Naive B cell (primary cell): ENCODE measurements around the gene FOXO3. TPM values are rescaled to one million over a fixed set of nuclear protein-coding genes. Genes with fewer than 3 reads are reported as not detected.
A peak's percentile ranks its signal among the peaks of the same experiment; 100 is the strongest.

Source experiments
- ATAC-seq, 2 donors: fragments of 150-1000 bp; cut with Tn5 transposase; 2 replicates each; pipeline ENCODE4 v1.10.0; 2021; ENCODE audit warnings: low read depth in 2 of 2, mild to moderate bottlenecking in 2 of 2, moderate library complexity in 2 of 2
- DNase-seq: peaks from one replicate; pipeline ENCODE4 v3.0.0; 2022
- H3K27ac Mint-ChIP-seq, 6 donors: one replicate each; pipeline ENCODE4 v1.8.0; 2020 to 2022; ENCODE audit warnings: mild to moderate bottlenecking in 6 of 6, mixed read lengths in 6 of 6, moderate library complexity in 5 of 6, inconsistent platforms in 2 of 6
- H3K27me3 Mint-ChIP-seq, 3 donors: one replicate each; pipeline ENCODE4 v1.8.0; 2021 to 2022; ENCODE audit warnings: mixed read lengths in 3 of 3, mild to moderate bottlenecking in 1 of 3
- H3K36me3 Mint-ChIP-seq, 2 donors: one replicate each; pipeline ENCODE4 v1.8.0; 2020 to 2022; ENCODE audit warnings: mixed read lengths in 2 of 2, inconsistent platforms in 1 of 2, mild to moderate bottlenecking in 1 of 2
- H3K4me1 Mint-ChIP-seq, 3 donors: one replicate each; pipeline ENCODE4 v1.8.0; 2020 to 2022; ENCODE audit warnings: mixed read lengths in 3 of 3, inconsistent platforms in 1 of 3, mild to moderate bottlenecking in 1 of 3, moderate library complexity in 1 of 3
- H3K4me3 Mint-ChIP-seq, 8 donors: one replicate each; pipeline ENCODE4 v1.8.0; 2020 to 2022; ENCODE audit warnings: mild to moderate bottlenecking in 8 of 8, mixed read lengths in 8 of 8, moderate library complexity in 8 of 8, inconsistent platforms in 2 of 8
- H3K9me3 Mint-ChIP-seq, 7 donors: one replicate each; pipeline ENCODE4 v1.8.0; 2020 to 2022; ENCODE audit warnings: mixed read lengths in 7 of 7, mild to moderate bottlenecking in 5 of 7, inconsistent platforms in 2 of 7, moderate library complexity in 1 of 7
- polyA plus RNA-seq, 6 donors: library from polyadenylated mRNA; unstranded; fragments of 300-500 nt; fragmentation: Illumina TruSeq; gene quantifications; one replicate each; pipeline ENCODE4 v1.2.3, GENCODE V29; 2021; ENCODE audit warnings: low read depth in 6 of 6

Gene FOXO3
- polyA plus RNA-seq, 6 donors from 2014 or later = 9.9 to 25.6 (median 13.6) TPM

GRCh38 chr6:108584323-108584722, 23.6 kb downstream of the FOXO3 start:
- H3K4me3 Mint-ChIP-seq = no peak overlapping the region
- peaks cover 35 to 58% (median 55%) of the 10 kb centered on the region in 3 donors for H3K4me1 Mint-ChIP-seq
- no peaks in the 10 kb centered on the region for H3K9me3 Mint-ChIP-seq
- H3K27me3 Mint-ChIP-seq = no peaks in the 10 kb centered on the region
- no peaks in the 10 kb centered on the region for H3K36me3 Mint-ChIP-seq
- no peak for DNase-seq
- no peak for ATAC-seq
- no peak overlapping the region for H3K27ac Mint-ChIP-seq

GRCh38 chr6:108585359-108585758, 24.6 kb downstream of the FOXO3 start:
- Mint-ChIP-seq H3K36me3 (no peaks in the 10 kb centered on the region), H3K4me3 (no peak overlapping the region), H3K27ac (no peak overlapping the region), H3K4me1 (peaks cover 42 to 65% (median 59%) of the 10 kb centered on the region in 3 donors), H3K9me3 (no peaks in the 10 kb centered on the region), H3K27me3 (no peaks in the 10 kb centered on the region)
- DNase-seq (no peak), ATAC-seq (no peak)

GRCh38 chr6:108585921-108586536, 25.3 kb downstream of the FOXO3 start:
- H3K27me3 Mint-ChIP-seq = no peaks in the 10 kb centered on the region
- no peaks in the 10 kb centered on the region for H3K9me3 Mint-ChIP-seq
- H3K4me3 Mint-ChIP-seq = no peak overlapping the region
- no peak for ATAC-seq
- no peak for DNase-seq
- peak overlapping the region in 3 of 6 donors; percentile 15 to 58 (median 28) for H3K27ac Mint-ChIP-seq
- H3K4me1 Mint-ChIP-seq = peaks cover 40 to 66% (median 58%) of the 10 kb centered on the region in 3 donors
- no peaks in the 10 kb centered on the region for H3K36me3 Mint-ChIP-seq

- H3K27me3 Mint-ChIP-seq = no peaks in the 10 kb centered on the region
- H3K4me3 Mint-ChIP-seq = no peak overlapping the region
- no peaks in the 10 kb centered on the region for H3K36me3 Mint-ChIP-seq
- H3K4me1 Mint-ChIP-seq = peaks cover 47 to 68% (median 65%) of the 10 kb centered on the region in 3 donors
- ATAC-seq (no peak), DNase-seq (no peak)
- peak overlapping the region in 2 of 6 donors; percentile 52 to 73 for H3K27ac Mint-ChIP-seq
- no peaks in the 10 kb centered on the region for H3K9me3 Mint-ChIP-seq
These were observed 26.7 kb downstream of the FOXO3 start for GRCh38 chr6:108587258-108588059.

- ATAC-seq (no peak), DNase-seq (no peak)
- H3K27ac Mint-ChIP-seq = peak overlapping the region in 4 of 6 donors; percentile 53 to 81 (median 66)
- no peaks in the 10 kb centered on the region for H3K27me3 Mint-ChIP-seq
- peak overlapping the region in 3 of 8 donors; percentile 32 to 65 (median 52) for H3K4me3 Mint-ChIP-seq
- H3K9me3 Mint-ChIP-seq = no peaks in the 10 kb centered on the region
- H3K4me1 Mint-ChIP-seq = peaks cover 56 to 74% (median 69%) of the 10 kb centered on the region in 3 donors
- no peaks in the 10 kb centered on the region for H3K36me3 Mint-ChIP-seq
These were observed 27.9 kb downstream of the FOXO3 start for GRCh38 chr6:108588586-108588985.

GRCh38 chr6:108589244-108589791, 28.6 kb downstream of the FOXO3 start:
- peaks cover 58 to 75% (median 73%) of the 10 kb centered on the region in 3 donors for H3K4me1 Mint-ChIP-seq
- DNase-seq (peak; percentile 12), ATAC-seq (peak; percentile 38 to 39)

GRCh38 chr6:108591040-108591816, 30.5 kb downstream of the FOXO3 start:
- DNase-seq (no peak), ATAC-seq (no peak)
- Mint-ChIP-seq H3K4me3 (no peak overlapping the region), H3K9me3 (no peaks in the 10 kb centered on the region), H3K4me1 (peaks cover 67 to 79% (median 74%) of the 10 kb centered on the region in 3 donors), H3K36me3 (no peaks in the 10 kb centered on the region), H3K27ac (peak overlapping the region in 5 of 6 donors; percentile 51 to 83 (median 70)), H3K27me3 (no peaks in the 10 kb centered on the region)

More at GRCh38 chr6:108589244-108589791, 28.6 kb downstream of the FOXO3 start:
- no peaks in the 10 kb centered on the region for H3K27me3 Mint-ChIP-seq
- H3K36me3 Mint-ChIP-seq = no peaks in the 10 kb centered on the region
- H3K4me3 Mint-ChIP-seq = peak overlapping the region in 7 of 8 donors; percentile 11 to 85 (median 53)
- peak overlapping the region in 4 of 6 donors; percentile 18 to 81 (median 66) for H3K27ac Mint-ChIP-seq
- no peaks in the 10 kb centered on the region for H3K9me3 Mint-ChIP-seq

GRCh38 chr6:108592371-108593337, 31.9 kb downstream of the FOXO3 start:
- ATAC-seq = peak; percentile 91
- peak; percentile 59 for DNase-seq
- Mint-ChIP-seq H3K36me3 (no peaks in the 10 kb centered on the region), H3K9me3 (no peaks in the 10 kb centered on the region), H3K27ac (peak overlapping the region; percentile 65 to 92 (median 84)), H3K4me1 (peaks cover 64 to 79% (median 66%) of the 10 kb centered on the region in 3 donors), H3K27me3 (no peaks in the 10 kb centered on the region), H3K4me3 (peak overlapping the region in 6 of 8 donors; percentile 4 to 70 (median 50))

- Mint-ChIP-seq H3K4me3 (peak overlapping the region in 4 of 8 donors; percentile 23 to 65 (median 30)), H3K4me1 (peaks cover 60 to 74% (median 60%) of the 10 kb centered on the region in 3 donors), H3K36me3 (no peaks in the 10 kb centered on the region), H3K27ac (peak overlapping the region in 4 of 6 donors; percentile 74 to 95 (median 82)), H3K9me3 (no peaks in the 10 kb centered on the region), H3K27me3 (no peaks in the 10 kb centered on the region)
- no peak for ATAC-seq
- DNase-seq = no peak
These were observed 33.4 kb downstream of the FOXO3 start for GRCh38 chr6:108594151-108594550.

GRCh38 chr6:108594640-108595039, 33.9 kb downstream of the FOXO3 start:
- Mint-ChIP-seq H3K4me1 (peaks cover 55 to 70% (median 59%) of the 10 kb centered on the region in 3 donors), H3K36me3 (no peaks in the 10 kb centered on the region), H3K9me3 (no peaks in the 10 kb centered on the region), H3K27me3 (no peaks in the 10 kb centered on the region), H3K27ac (peak overlapping the region in 4 of 6 donors; percentile 11 to 95 (median 78)), H3K4me3 (peak overlapping the region in 2 of 8 donors; percentile 35 to 65)
- DNase-seq (no peak), ATAC-seq (no peak)

GRCh38 chr6:108596956-108597355, 36.2 kb downstream of the FOXO3 start:
- Mint-ChIP-seq H3K27me3 (no peaks in the 10 kb centered on the region), H3K9me3 (no peaks in the 10 kb centered on the region), H3K4me3 (no peak overlapping the region), H3K36me3 (no peaks in the 10 kb centered on the region), H3K27ac (peak overlapping the region in 1 of 6 donors; percentile 41), H3K4me1 (peaks cover 37 to 51% (median 48%) of the 10 kb centered on the region in 3 donors)
- no peak for ATAC-seq
- no peak for DNase-seq
